ENCODE data around the gene XAB2.

The XAB2 gene

GRCh38 chr19:7603919-7604318 lies 25.4 kb downstream of the XAB2 start:
- Histone ChIP-seq H3K4me3 (ENCODE audit: low read depth, low read length) (no peak overlapping the region), H3K36me3 (replicated peaks) (no peaks in the 10 kb centered on the region), H3K27ac (no peak overlapping the region), H3K27me3 (replicated peaks) (no peaks in the 10 kb centered on the region)
- no peak for TF ChIP-seq CTCF (IDR thresholded peaks at IDR 0.05; ENCODE audit: low read depth, low read length, missing control alignments)
- DNase-seq: no peak
- in situ Hi-C loops (cut with HindIII; ENCODE audit: low pct_ligation_motif_present, low sequenced_read_pairs): no loop called here

- no peaks in the 10 kb centered on the region for H3K27me3 ChIP-seq (replicated peaks)
- H3K4me3 ChIP-seq (ENCODE audit: low read depth, low read length): no peak overlapping the region
- no peak for DNase-seq
- H3K36me3 ChIP-seq (replicated peaks): no peaks in the 10 kb centered on the region
- in situ Hi-C loops (cut with HindIII; ENCODE audit: low pct_ligation_motif_present, low sequenced_read_pairs): no loop called here
- no peak overlapping the region for H3K27ac ChIP-seq
- no peak for TF ChIP-seq CTCF (IDR thresholded peaks at IDR 0.05; ENCODE audit: low read depth, low read length, missing control alignments)
These were observed 26.3 kb downstream of the XAB2 start for GRCh38 chr19:7602935-7603497.

GRCh38 chr19:7602240-7602934 lies 27.0 kb downstream of the XAB2 start:
- Histone ChIP-seq H3K36me3 (replicated peaks) (no peaks in the 10 kb centered on the region), H3K27me3 (replicated peaks) (peaks cover 2% of the 10 kb centered on the region), H3K27ac (no peak overlapping the region), H3K4me3 (ENCODE audit: low read depth, low read length) (no peak overlapping the region)
- in situ Hi-C loops (cut with HindIII; ENCODE audit: low pct_ligation_motif_present, low sequenced_read_pairs): no loop called here
- no peak for TF ChIP-seq CTCF (IDR thresholded peaks at IDR 0.05; ENCODE audit: low read depth, low read length, missing control alignments)
- DNase-seq: no peak

- in situ Hi-C loops (cut with HindIII; ENCODE audit: low pct_ligation_motif_present, low sequenced_read_pairs): no loop called here
- TF ChIP-seq CTCF (IDR thresholded peaks at IDR 0.05; ENCODE audit: low read depth, low read length, missing control alignments): no peak
- H3K36me3 ChIP-seq (replicated peaks): no peaks in the 10 kb centered on the region
- peaks cover 15% of the 10 kb centered on the region for H3K27me3 ChIP-seq (replicated peaks)
- no peak overlapping the region for H3K27ac ChIP-seq
- H3K4me3 ChIP-seq (ENCODE audit: low read depth, low read length): no peak overlapping the region
- no peak for DNase-seq
These were observed 28.6 kb downstream of the XAB2 start for GRCh38 chr19:7600721-7601120.

- DNase-seq: no peak
- no peak for TF ChIP-seq CTCF (IDR thresholded peaks at IDR 0.05; ENCODE audit: low read depth, low read length, missing control alignments)
- in situ Hi-C loops (cut with HindIII; ENCODE audit: low pct_ligation_motif_present, low sequenced_read_pairs): no loop called here
- Histone ChIP-seq H3K36me3 (replicated peaks) (no peaks in the 10 kb centered on the region), H3K4me3 (ENCODE audit: low read depth, low read length) (no peak overlapping the region), H3K27ac (no peak overlapping the region), H3K27me3 (replicated peaks) (peaks cover 20% of the 10 kb centered on the region)
These were observed 31.2 kb downstream of the XAB2 start for GRCh38 chr19:7598180-7598579.

- in situ Hi-C loops (cut with HindIII; ENCODE audit: low pct_ligation_motif_present, low sequenced_read_pairs): no loop called here
- no peak overlapping the region for H3K4me3 ChIP-seq (ENCODE audit: low read depth, low read length)
- H3K27ac ChIP-seq: no peak overlapping the region
- DNase-seq: no peak
- no peaks in the 10 kb centered on the region for H3K36me3 ChIP-seq (replicated peaks)
- peaks cover 20% of the 10 kb centered on the region for H3K27me3 ChIP-seq (replicated peaks)
- no peak for TF ChIP-seq CTCF (IDR thresholded peaks at IDR 0.05; ENCODE audit: low read depth, low read length, missing control alignments)
These were observed 31.7 kb downstream of the XAB2 start for GRCh38 chr19:7597689-7598088.

Measured in brain microvascular endothelial cell (primary cell).